H54 (cell line): Measurements from ENCODE around the gene ZNF564.
"Not testable (repeated sequence)": the region's sequence is repeated elsewhere in the genome, so short reads cannot be mapped to it uniquely, and the experiment has no call there.

ENCODE experiments used
- DNase-seq: peaks from one replicate; pipeline ENCODE4 v3.0.0; 2011; ENCODE audit warnings: low spot score, mixed read lengths; ENCODE audit not compliant: insufficient read length
- FAIRE-seq: peaks from 3 replicates; lab custom pipeline; 2011; peaks lifted over from hg19 to GRCh38; lab: Jason Lieb, UNC
- POLR2A ChIP-seq: IDR thresholded peaks from 2 replicates; pipeline ENCODE4 v1.6.1; 2011; ENCODE audit warnings: low read depth, mild to moderate bottlenecking, low read length

Gene ZNF564

GRCh38 chr19:12545267-12545666 is 6.0 kb downstream of the ZNF564 start:
- TF ChIP-seq POLR2A, result no peak
- FAIRE-seq (no peak), DNase-seq (no peak)

GRCh38 chr19:12544401-12544876 is 6.8 kb downstream of the ZNF564 start:
- FAIRE-seq (no peak), DNase-seq (no peak)
- TF ChIP-seq POLR2A, result no peak

GRCh38 chr19:12543855-12544254 is 7.4 kb downstream of the ZNF564 start:
- TF ChIP-seq POLR2A, result no peak
- DNase-seq (no peak), FAIRE-seq (no peak)

GRCh38 chr19:12527034-12527836 is 24.0 kb downstream of the ZNF564 start:
- DNase-seq (no peak), FAIRE-seq (no peak)
- TF ChIP-seq POLR2A, result no peak

- no peak for DNase-seq
- TF ChIP-seq POLR2A, result no peak
- no peak for FAIRE-seq
These were observed 24.7 kb downstream of the ZNF564 start for GRCh38 chr19:12526542-12526941.

- FAIRE-seq, result no peak
- TF ChIP-seq POLR2A, result no peak
- no peak for DNase-seq
These were observed 29.3 kb downstream of the ZNF564 start for GRCh38 chr19:12521996-12522395.

- no peak for DNase-seq
- no peak for FAIRE-seq
- no peak for TF ChIP-seq POLR2A
These were observed 37.7 kb downstream of the ZNF564 start for GRCh38 chr19:12513531-12514061.

- TF ChIP-seq POLR2A, result no peak
- DNase-seq, result no peak
- FAIRE-seq, result no peak
These were observed 54.2 kb downstream of the ZNF564 start for GRCh38 chr19:12497032-12497431.

- DNase-seq, result no peak
- no peak for TF ChIP-seq POLR2A
- FAIRE-seq, result no peak
These were observed 54.8 kb downstream of the ZNF564 start for GRCh38 chr19:12496480-12496879.

GRCh38 chr19:12495002-12495802 is 56.1 kb downstream of the ZNF564 start:
- peak; percentile 89 for TF ChIP-seq POLR2A
- FAIRE-seq, result peak; percentile 92
- peak; percentile 71 for DNase-seq

- no peak for TF ChIP-seq POLR2A
- FAIRE-seq (no peak), DNase-seq (no peak)
These were observed 56.9 kb downstream of the ZNF564 start for GRCh38 chr19:12494260-12494860.

- not testable (repeated sequence) for FAIRE-seq, DNase-seq
These were observed 65.0 kb downstream of the ZNF564 start for GRCh38 chr19:12486265-12486783.

- FAIRE-seq, result no peak
- no peak for DNase-seq
- TF ChIP-seq POLR2A, result no peak
These were observed 65.7 kb downstream of the ZNF564 start for GRCh38 chr19:12485571-12485970.
